PFSK-1 (cell line): ENCODE results near the gene ABI2.

Experiments
- FOXP2 ChIP-seq: optimal IDR thresholded peaks from 2 replicates; pipeline ENCODE3; 2011; ENCODE audit warnings: borderline replicate concordance, control low read depth, inconsistent platforms; ENCODE audit not compliant: insufficient read depth; ENCODE audit errors: extremely low read length, extremely low read depth
- POLR2AphosphoS5 ChIP-seq: IDR thresholded peaks from 2 replicates; pipeline ENCODE4 v1.6.1; 2012; ENCODE audit warnings: low read depth, mild to moderate bottlenecking, control low read depth, low read length, moderate library complexity
- SIN3A ChIP-seq: IDR thresholded peaks from 2 replicates; pipeline ENCODE4 v1.6.1; 2012; ENCODE audit warnings: mild to moderate bottlenecking, low read length, moderate library complexity, borderline replicate concordance; ENCODE audit not compliant: insufficient read depth
- TAF1 ChIP-seq: IDR thresholded peaks from 2 replicates; pipeline ENCODE4 v1.6.1; 2012; ENCODE audit warnings: low read length, control low read depth, borderline replicate concordance; ENCODE audit not compliant: insufficient read depth
- TF ChIP-seq, protein P1 (sequence below), 2 experiments: IDR thresholded peaks; 2 replicates each; pipeline versions ENCODE4 v1.6.1 to v1.8.0; 2011 to 2012; ENCODE audit warnings: low read depth in 2 of 2, low read length in 2 of 2, control low read depth in 1 of 2, inconsistent platforms in 1 of 2, mild to moderate bottlenecking in 1 of 2, moderate library complexity in 1 of 2; ENCODE audit not compliant: insufficient read depth in 1 of 2

DNA sequence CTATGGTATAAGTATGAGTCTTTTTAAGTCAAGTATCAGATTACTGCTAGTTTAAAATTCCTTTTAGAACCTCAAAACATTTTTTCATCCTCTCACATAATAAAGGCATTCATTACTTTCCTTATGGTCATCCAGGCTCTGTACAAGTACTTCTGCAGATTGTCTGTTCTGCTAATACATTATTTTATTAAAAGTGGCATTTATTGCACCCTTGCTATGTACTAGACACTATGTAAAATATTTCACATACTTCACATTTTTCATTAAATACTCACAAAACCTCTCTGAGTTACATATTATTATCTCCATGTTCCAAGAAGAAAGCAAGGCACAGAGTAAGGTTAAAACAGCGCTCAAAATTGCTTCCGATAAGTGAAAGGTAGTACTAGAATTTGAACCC, 122.8 kb downstream of the ABI2 start:
- TF ChIP-seq POLR2AphosphoS5 = no peak
- TF ChIP-seq SIN3A = no peak
- TF ChIP-seq, protein P1, sequence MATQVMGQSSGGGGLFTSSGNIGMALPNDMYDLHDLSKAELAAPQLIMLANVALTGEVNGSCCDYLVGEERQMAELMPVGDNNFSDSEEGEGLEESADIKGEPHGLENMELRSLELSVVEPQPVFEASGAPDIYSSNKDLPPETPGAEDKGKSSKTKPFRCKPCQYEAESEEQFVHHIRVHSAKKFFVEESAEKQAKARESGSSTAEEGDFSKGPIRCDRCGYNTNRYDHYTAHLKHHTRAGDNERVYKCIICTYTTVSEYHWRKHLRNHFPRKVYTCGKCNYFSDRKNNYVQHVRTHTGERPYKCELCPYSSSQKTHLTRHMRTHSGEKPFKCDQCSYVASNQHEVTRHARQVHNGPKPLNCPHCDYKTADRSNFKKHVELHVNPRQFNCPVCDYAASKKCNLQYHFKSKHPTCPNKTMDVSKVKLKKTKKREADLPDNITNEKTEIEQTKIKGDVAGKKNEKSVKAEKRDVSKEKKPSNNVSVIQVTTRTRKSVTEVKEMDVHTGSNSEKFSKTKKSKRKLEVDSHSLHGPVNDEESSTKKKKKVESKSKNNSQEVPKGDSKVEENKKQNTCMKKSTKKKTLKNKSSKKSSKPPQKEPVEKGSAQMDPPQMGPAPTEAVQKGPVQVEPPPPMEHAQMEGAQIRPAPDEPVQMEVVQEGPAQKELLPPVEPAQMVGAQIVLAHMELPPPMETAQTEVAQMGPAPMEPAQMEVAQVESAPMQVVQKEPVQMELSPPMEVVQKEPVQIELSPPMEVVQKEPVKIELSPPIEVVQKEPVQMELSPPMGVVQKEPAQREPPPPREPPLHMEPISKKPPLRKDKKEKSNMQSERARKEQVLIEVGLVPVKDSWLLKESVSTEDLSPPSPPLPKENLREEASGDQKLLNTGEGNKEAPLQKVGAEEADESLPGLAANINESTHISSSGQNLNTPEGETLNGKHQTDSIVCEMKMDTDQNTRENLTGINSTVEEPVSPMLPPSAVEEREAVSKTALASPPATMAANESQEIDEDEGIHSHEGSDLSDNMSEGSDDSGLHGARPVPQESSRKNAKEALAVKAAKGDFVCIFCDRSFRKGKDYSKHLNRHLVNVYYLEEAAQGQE (IDR thresholded peaks at IDR 0.05; ENCODE audit: insufficient read depth in 1 of 2, low read depth in 2 of 2, low read length in 2 of 2) = no peak
- no peak for TF ChIP-seq TAF1
- TF ChIP-seq FOXP2 = no peak
